ENCODE results near the gene ZBTB11. TPM values are rescaled to one million over a fixed set of nuclear protein-coding genes. Genes with fewer than 3 reads are reported as not detected.
"Not testable (repeated sequence)": the region's sequence is repeated elsewhere in the genome, so short reads cannot be mapped to it uniquely, and the experiment has no call there.

Gene ZBTB11
- total and polyA plus RNA-seq, 5 donors: 4.4 to 11.7 (median 11.4) TPM

DNA sequence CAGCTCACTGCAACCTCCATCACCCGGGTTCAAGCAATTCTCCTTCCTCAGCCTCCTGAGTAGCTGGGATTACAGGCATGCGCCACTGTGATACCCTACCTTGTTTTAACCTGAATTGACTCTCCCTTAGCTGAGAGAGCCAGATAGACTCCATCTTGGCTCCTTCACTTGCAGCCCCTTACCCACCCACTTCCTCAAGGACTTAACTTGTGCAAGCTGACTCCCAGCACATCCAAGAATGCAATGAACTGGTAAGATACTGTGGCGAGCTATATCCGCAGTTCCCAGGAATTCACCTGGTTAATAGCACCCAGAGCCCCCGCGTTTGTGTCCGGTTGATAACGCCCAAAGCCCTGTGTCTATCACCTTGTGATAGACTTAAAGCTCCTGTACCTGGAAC lies 45.0 kb downstream of the ZBTB11 start:
- H3K27ac ChIP-seq (ENCODE audit: low read length); H3K27me3 ChIP-seq (ENCODE audit: control insufficient read depth, insufficient read depth); ATAC-seq; H3K4me3 ChIP-seq (ENCODE audit: low read length); H3K9me3 ChIP-seq (ENCODE audit: control insufficient read depth, low read length); DNase-seq; intact Hi-C loops (cut with DNase I); H3K4me1 ChIP-seq (ENCODE audit: control insufficient read depth, insufficient read depth, low read length): not testable (repeated sequence)
- 85% methylated on average over 8 of the region's 8 CpGs for whole genome bisulfite sequencing

DNA sequence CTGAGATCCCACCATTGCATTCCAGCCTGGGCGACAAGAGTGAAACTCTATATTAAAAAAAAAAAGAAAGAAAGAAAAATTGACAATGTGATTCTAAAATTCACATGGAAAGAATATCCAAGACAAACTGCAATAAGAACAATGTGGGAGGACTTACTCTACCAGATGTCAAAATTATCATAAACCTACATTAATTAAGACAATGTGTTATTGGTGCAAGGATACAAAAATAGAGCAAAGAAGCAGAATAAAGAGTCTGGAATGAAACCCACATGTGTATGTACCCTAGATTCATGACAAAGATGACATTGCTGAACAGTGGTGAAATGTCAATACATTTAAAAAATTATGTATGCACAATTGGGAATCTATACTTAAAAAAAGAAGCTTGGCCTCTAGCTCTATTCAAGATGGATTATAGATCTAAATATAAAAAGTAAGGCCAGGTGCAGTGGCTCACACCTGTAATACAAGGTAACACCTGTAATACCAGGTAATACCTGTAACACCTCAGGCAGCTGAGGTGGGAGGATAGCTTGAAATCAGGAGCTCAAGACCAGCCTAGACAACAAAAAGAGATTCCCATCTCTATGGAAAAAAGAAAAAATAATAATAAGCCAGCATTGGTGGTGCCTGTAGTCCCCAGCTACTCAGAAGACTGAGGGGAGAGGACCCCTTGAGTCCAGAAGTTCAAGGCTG lies 45.7 kb downstream of the ZBTB11 start:
- intact Hi-C loops (cut with DNase I): no loop called here
- H3K27ac ChIP-seq (ENCODE audit: low read length): no peak overlapping the region
- H3K4me3 ChIP-seq (ENCODE audit: low read length): no peak overlapping the region
- no peaks in the 10 kb centered on the region for H3K9me3 ChIP-seq (ENCODE audit: control insufficient read depth, low read length)
- no peak for DNase-seq
- WGBS: 97% methylated on average over 1 of the region's 1 CpG
- no peak for ATAC-seq
- no peaks in the 10 kb centered on the region for H3K27me3 ChIP-seq (ENCODE audit: control insufficient read depth, insufficient read depth)
- no peaks in the 10 kb centered on the region for H3K4me1 ChIP-seq (ENCODE audit: control insufficient read depth, insufficient read depth, low read length)

DNA sequence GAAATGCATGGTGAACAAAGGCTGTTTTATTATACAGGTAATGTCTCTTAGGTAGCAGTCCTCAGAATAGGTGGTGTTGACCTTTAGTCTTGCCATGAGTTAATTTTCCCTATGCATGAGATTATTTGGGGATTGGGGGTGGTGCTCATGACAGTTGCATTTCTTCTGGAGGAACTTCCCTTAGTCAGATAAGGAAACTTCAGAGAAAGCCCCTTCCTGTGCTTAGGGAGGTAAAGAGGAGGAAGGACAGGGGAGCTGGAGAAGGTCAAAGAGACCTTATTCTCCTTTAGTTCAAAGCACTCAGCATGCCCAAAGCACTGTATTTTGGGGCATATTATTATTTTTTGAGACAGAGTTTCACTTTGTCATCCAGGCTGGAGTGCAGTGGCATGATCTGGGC lies 47.7 kb downstream of the ZBTB11 start:
- ATAC-seq: no peak
- H3K4me1 ChIP-seq (ENCODE audit: control insufficient read depth, insufficient read depth, low read length): no peaks in the 10 kb centered on the region
- H3K9me3 ChIP-seq (ENCODE audit: control insufficient read depth, low read length): no peaks in the 10 kb centered on the region
- H3K27ac ChIP-seq (ENCODE audit: low read length): no peak overlapping the region
- H3K27me3 ChIP-seq (ENCODE audit: control insufficient read depth, insufficient read depth): no peaks in the 10 kb centered on the region
- no peak for DNase-seq
- intact Hi-C loops (cut with DNase I): no loop called here
- H3K4me3 ChIP-seq (ENCODE audit: low read length): no peak overlapping the region

DNA sequence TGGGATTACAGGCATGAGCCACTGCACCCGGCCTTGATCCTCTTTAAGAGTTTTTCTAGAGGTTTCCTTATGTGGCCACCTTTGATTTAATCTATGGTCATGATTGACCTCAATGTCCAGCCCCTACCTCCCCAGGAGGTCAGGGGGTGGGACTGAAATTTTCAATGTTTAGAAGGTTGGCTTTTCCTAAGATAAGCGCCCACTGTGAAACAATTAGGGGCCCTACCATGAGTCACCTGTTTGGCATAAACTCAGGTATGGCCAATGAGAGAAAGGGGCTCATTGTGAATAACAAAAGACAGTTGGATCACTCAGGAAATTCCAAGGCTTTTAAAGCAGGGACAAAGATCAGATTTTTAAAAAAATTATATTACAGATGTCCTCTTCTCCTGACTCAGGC lies 51.1 kb downstream of the ZBTB11 start:
- no peaks in the 10 kb centered on the region for H3K9me3 ChIP-seq (ENCODE audit: control insufficient read depth, low read length)
- H3K27ac ChIP-seq (ENCODE audit: low read length): no peak overlapping the region
- H3K4me1 ChIP-seq (ENCODE audit: control insufficient read depth, insufficient read depth, low read length): no peaks in the 10 kb centered on the region
- intact Hi-C loops (cut with DNase I): no loop called here
- no peak overlapping the region for H3K4me3 ChIP-seq (ENCODE audit: low read length)
- ATAC-seq (no peak), DNase-seq (no peak)
- no peaks in the 10 kb centered on the region for H3K27me3 ChIP-seq (ENCODE audit: control insufficient read depth, insufficient read depth)
- WGBS: 90% methylated on average over 2 of the region's 2 CpGs

DNA sequence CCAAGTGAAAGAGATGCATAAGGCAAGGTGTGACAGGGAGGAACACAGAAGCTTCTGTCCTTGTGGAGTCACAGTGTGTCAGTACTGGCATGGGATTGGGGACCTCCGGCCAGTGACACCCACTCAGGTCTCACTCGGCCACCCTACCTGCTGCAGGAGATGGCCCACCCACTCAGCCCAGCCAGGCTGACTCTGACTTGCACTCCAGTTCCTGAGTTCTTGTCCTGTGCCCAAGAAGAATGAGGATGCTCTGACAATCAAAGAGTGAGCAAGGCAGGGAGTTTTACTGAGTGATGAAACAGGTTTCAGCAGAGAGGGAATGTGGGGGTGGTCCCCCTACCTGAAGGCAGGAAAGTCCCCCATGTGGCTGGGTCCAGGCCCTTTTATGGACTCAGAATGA lies 52.1 kb downstream of the ZBTB11 start:
- no peaks in the 10 kb centered on the region for H3K9me3 ChIP-seq (ENCODE audit: control insufficient read depth, low read length)
- DNase-seq: no peak
- no peaks in the 10 kb centered on the region for H3K27me3 ChIP-seq (ENCODE audit: control insufficient read depth, insufficient read depth)
- no peak overlapping the region for H3K27ac ChIP-seq (ENCODE audit: low read length)
- intact Hi-C loops (cut with DNase I): no loop called here
- WGBS: 85% methylated on average over 2 of the region's 2 CpGs
- H3K4me1 ChIP-seq (ENCODE audit: control insufficient read depth, insufficient read depth, low read length): no peaks in the 10 kb centered on the region
- H3K4me3 ChIP-seq (ENCODE audit: low read length): no peak overlapping the region
- no peak for ATAC-seq

DNA sequence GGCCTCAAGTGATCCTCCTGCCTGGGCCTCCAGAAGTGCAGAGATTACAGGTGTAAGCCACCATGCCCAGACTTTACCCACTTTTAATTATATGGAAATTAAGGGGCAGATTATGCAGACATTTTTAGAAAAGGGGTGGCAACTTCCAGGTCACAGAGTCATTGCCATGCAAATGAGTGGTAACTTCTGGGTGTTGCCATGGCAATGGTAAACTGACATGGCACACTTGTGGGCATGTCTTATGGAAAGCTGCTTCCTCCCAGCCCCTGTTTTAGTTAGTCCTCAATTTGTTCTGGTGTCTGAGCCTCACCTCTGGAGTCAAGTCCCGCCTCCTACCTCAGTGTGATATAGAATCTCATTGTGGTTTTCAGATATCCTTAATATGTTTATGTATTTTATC lies 53.3 kb downstream of the ZBTB11 start:
- DNase-seq (no peak), ATAC-seq (no peak)
- no peak overlapping the region for H3K27ac ChIP-seq (ENCODE audit: low read length)
- H3K4me3 ChIP-seq (ENCODE audit: low read length): no peak overlapping the region
- intact Hi-C loops (cut with DNase I): no loop called here
- no peaks in the 10 kb centered on the region for H3K9me3 ChIP-seq (ENCODE audit: control insufficient read depth, low read length)
- H3K27me3 ChIP-seq (ENCODE audit: control insufficient read depth, insufficient read depth): no peaks in the 10 kb centered on the region
- H3K4me1 ChIP-seq (ENCODE audit: control insufficient read depth, insufficient read depth, low read length): no peaks in the 10 kb centered on the region
- 94% methylated on average over 1 of the region's 1 CpG for WGBS

DNA sequence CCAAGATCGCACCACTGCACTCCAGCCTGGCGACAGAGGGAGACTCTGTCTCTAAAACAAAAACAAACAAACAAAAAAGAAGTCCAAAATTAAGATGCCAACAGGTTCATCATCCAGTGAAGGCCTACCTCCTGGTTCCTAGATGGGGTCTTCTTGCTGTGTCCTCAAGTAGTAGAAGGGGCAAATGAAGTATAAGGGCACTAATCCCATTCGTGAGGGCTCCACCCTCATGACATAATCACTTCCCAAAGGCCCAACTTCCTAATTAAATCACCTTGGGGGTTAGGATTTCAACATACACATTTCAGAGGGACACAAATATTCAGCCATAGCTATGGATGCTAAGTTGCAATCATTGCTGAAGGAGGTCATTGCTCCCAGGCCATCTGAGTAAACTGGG lies 57.2 kb downstream of the ZBTB11 start:
- Histone ChIP-seq H3K4me3 (ENCODE audit: low read length) (no peak overlapping the region), H3K27me3 (ENCODE audit: control insufficient read depth, insufficient read depth) (no peaks in the 10 kb centered on the region), H3K27ac (ENCODE audit: low read length) (no peak overlapping the region), H3K9me3 (ENCODE audit: control insufficient read depth, low read length) (no peaks in the 10 kb centered on the region), H3K4me1 (ENCODE audit: control insufficient read depth, insufficient read depth, low read length) (no peaks in the 10 kb centered on the region)
- WGBS: 92% methylated on average over 3 of the region's 3 CpGs
- no peak for DNase-seq
- intact Hi-C loops (cut with DNase I): no loop called here
- ATAC-seq: no peak

DNA sequence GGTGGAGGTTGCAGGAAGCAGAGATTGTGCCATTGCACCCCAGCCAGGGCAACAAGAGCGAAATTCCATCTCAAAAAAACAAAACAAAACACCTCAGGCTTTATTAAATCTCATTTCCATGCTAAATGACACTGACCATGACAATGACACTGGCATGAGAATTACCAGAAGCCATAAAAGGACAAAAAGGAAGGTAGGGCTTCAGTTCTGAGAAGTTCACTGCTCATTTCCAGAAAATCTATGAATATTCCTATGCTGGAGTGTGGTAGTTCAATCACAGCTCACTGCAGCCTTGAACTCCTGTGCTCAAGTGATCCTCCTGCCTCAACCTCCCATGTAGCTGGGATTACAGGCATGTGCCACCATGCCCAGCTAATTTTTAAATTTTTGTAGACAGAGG lies 58.2 kb downstream of the ZBTB11 start:
- Histone ChIP-seq H3K9me3 (ENCODE audit: control insufficient read depth, low read length) (no peaks in the 10 kb centered on the region), H3K4me1 (ENCODE audit: control insufficient read depth, insufficient read depth, low read length) (no peaks in the 10 kb centered on the region), H3K4me3 (ENCODE audit: low read length) (no peak overlapping the region), H3K27me3 (ENCODE audit: control insufficient read depth, insufficient read depth) (no peaks in the 10 kb centered on the region), H3K27ac (ENCODE audit: low read length) (no peak overlapping the region)
- ATAC-seq (no peak), DNase-seq (no peak)
- 73% methylated on average over 1 of the region's 1 CpG for WGBS
- intact Hi-C loops (cut with DNase I): no loop called here

DNA sequence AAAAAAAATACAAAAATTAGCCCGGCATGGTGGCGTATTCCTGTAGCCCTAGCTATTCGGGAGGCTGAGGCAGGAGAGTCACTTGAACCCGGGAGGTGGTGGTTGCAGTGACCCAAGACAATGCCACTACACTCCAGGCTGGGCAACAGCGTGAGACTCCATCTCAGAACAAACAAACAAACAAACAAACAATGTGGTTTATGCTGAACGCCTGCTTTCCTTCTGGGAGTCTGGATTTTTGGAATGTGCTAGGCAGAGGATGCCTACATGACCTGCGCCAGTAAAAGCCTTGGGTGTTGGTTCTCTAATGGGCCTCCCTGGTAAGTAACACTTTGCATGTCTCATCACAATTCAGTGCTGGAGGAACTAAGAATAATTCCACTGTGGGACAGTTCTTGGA lies 59.5 kb downstream of the ZBTB11 start:
- no peak for DNase-seq

DNA sequence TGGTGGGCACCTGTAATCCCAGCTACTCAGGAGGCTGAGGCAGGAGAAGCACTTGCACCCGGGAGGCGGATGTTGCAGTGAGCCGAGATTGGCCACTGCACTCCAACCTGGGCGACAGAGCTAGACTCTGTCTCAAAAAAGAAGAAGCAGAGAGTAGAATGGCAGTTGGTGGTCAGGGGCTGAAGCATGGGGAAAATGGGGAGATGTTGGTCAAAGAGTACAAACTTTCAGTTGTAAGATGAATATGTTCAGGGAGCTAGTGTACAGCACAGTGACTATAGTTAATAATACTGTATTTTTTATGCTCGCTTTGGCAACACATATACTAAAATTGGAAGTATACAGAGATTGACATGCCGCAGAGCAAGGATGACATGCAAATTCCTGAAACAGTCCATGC lies 61.4 kb downstream of the ZBTB11 start:
- no peaks in the 10 kb centered on the region for H3K9me3 ChIP-seq (ENCODE audit: control insufficient read depth, low read length)
- no peak for DNase-seq
- no peaks in the 10 kb centered on the region for H3K4me1 ChIP-seq (ENCODE audit: control insufficient read depth, insufficient read depth, low read length)
- no peaks in the 10 kb centered on the region for H3K27me3 ChIP-seq (ENCODE audit: control insufficient read depth, insufficient read depth)
- intact Hi-C loops (cut with DNase I): no loop called here
- ATAC-seq: no peak
- WGBS: 93% methylated on average over 6 of the region's 6 CpGs
- H3K27ac ChIP-seq (ENCODE audit: low read length): no peak overlapping the region
- no peak overlapping the region for H3K4me3 ChIP-seq (ENCODE audit: low read length)

More for the DNA sequence above, 59.5 kb downstream of the ZBTB11 start:
- ATAC-seq: no peak
- Histone ChIP-seq H3K4me3 (ENCODE audit: low read length) (no peak overlapping the region), H3K27ac (ENCODE audit: low read length) (no peak overlapping the region), H3K27me3 (ENCODE audit: control insufficient read depth, insufficient read depth) (no peaks in the 10 kb centered on the region), H3K4me1 (ENCODE audit: control insufficient read depth, insufficient read depth, low read length) (no peaks in the 10 kb centered on the region), H3K9me3 (ENCODE audit: control insufficient read depth, low read length) (no peaks in the 10 kb centered on the region)
- intact Hi-C loops (cut with DNase I): no loop called here
- 83% methylated on average over 7 of the region's 7 CpGs for WGBS

DNA sequence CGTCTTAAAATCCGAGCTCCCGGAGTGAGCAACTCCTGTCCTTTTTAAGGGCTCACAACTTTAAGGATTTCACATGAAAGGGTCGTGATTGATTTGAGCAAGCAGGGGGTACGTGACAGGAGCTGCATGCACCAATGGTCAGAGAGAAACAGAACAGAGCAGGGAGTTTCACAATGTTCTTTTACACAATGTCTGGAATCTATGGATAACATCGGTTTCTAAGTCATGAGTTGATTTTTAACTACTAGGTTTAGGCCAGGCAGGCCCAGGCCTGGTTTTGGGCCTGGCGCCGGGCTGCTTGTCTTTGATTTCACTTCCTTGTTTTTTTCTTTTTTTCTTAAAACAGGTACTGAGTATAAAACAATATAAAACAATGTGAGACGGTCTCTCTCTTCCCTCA lies 63.9 kb downstream of the ZBTB11 start:
- H3K27ac ChIP-seq (ENCODE audit: low read length); H3K9me3 ChIP-seq (ENCODE audit: control insufficient read depth, low read length); DNase-seq; H3K27me3 ChIP-seq (ENCODE audit: control insufficient read depth, insufficient read depth); intact Hi-C loops (cut with DNase I); H3K4me1 ChIP-seq (ENCODE audit: control insufficient read depth, insufficient read depth, low read length); H3K4me3 ChIP-seq (ENCODE audit: low read length); ATAC-seq: not testable (repeated sequence)
- WGBS: 87% methylated on average over 8 of the region's 9 CpGs

DNA sequence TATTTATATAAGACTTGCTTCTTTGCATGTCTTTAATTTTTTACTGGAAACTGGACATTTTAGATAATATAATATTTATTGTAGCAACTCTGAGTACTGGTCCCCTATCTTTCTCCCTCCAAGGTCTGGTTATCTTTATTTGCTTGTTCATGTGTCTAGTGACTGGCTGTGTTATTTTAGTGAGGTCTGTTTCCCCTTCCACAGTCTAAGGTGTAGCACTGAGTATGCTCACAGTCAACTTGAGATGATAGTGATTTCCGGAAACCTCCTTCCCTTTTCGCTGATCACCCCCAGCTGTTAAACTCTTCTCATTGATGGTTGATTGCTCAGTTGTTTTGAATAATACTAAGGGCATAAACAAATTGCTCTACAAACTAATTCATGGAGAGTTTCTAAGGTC lies 65.9 kb downstream of the ZBTB11 start:
- ATAC-seq (no peak), DNase-seq (no peak)
- Histone ChIP-seq H3K27me3 (ENCODE audit: control insufficient read depth, insufficient read depth) (no peaks in the 10 kb centered on the region), H3K4me1 (ENCODE audit: control insufficient read depth, insufficient read depth, low read length) (no peaks in the 10 kb centered on the region), H3K9me3 (ENCODE audit: control insufficient read depth, low read length) (no peaks in the 10 kb centered on the region), H3K4me3 (ENCODE audit: low read length) (no peak overlapping the region), H3K27ac (ENCODE audit: low read length) (no peak overlapping the region)
- 77% methylated on average over 2 of the region's 2 CpGs for WGBS
- intact Hi-C loops (cut with DNase I): no loop called here

Data from right cardiac atrium (tissue), 5 donors.